Measurements from ENCODE around the gene TDRD6.
"Not testable (repeated sequence)": the region's sequence is repeated elsewhere in the genome, so short reads cannot be mapped to it uniquely, and the experiment has no call there.

TDRD6 gene

GRCh38 chr6:46743425-46744158, 55.9 kb downstream of the TDRD6 start:
- DNase-seq (ENCODE audit: low spot score): no peak

- DNase-seq (ENCODE audit: low spot score): not testable (repeated sequence)
These were observed 56.6 kb downstream of the TDRD6 start for GRCh38 chr6:46744159-46744725.

GRCh38 chr6:46745973-46746372, 58.3 kb downstream of the TDRD6 start:
- no peak for DNase-seq (ENCODE audit: low spot score)

- no peak for DNase-seq (ENCODE audit: low spot score)
These were observed 59.0 kb downstream of the TDRD6 start, which contains the start of gene ANKRD66 for GRCh38 chr6:46746696-46747095. ANKRD66 (plus strand) TSS chr6:46746933; CDS start chr6:46751949, 5,016 bp downstream.

GRCh38 chr6:46748940-46749503, 61.3 kb downstream of the TDRD6 start:
- no peak for DNase-seq (ENCODE audit: low spot score)

- DNase-seq (ENCODE audit: low spot score): no peak
These were observed 62.0 kb downstream of the TDRD6 start for GRCh38 chr6:46749731-46750130.

GRCh38 chr6:46751658-46752057, 64.0 kb downstream of the TDRD6 start:
- DNase-seq (ENCODE audit: low spot score): no peak

Data from left forelimb (tissue), 1 donor.